Mammary epithelial cell (primary cell): ENCODE data around the gene DOC2A.

Source experiments
- EZH2 ChIP-seq: IDR thresholded peaks from 2 replicates; pipeline ENCODE4 v1.6.1; 2012; ENCODE audit warnings: low read length, inconsistent platforms, borderline replicate concordance
- TF ChIP-seq, protein P1 (sequence below), 2 donors: IDR thresholded peaks in 1 of 2; conservative IDR thresholded peaks in 1 of 2; 2 replicates each; pipeline ENCODE4 v1.5.1; 2011 to 2012; ENCODE audit warnings: inconsistent platforms in 2 of 2, low read length in 2 of 2, mild to moderate bottlenecking in 2 of 2, control low read depth in 1 of 2, low read depth in 1 of 2; ENCODE audit not compliant: insufficient read depth in 1 of 2; ENCODE audit errors: extremely low read depth in 1 of 2

DNA sequence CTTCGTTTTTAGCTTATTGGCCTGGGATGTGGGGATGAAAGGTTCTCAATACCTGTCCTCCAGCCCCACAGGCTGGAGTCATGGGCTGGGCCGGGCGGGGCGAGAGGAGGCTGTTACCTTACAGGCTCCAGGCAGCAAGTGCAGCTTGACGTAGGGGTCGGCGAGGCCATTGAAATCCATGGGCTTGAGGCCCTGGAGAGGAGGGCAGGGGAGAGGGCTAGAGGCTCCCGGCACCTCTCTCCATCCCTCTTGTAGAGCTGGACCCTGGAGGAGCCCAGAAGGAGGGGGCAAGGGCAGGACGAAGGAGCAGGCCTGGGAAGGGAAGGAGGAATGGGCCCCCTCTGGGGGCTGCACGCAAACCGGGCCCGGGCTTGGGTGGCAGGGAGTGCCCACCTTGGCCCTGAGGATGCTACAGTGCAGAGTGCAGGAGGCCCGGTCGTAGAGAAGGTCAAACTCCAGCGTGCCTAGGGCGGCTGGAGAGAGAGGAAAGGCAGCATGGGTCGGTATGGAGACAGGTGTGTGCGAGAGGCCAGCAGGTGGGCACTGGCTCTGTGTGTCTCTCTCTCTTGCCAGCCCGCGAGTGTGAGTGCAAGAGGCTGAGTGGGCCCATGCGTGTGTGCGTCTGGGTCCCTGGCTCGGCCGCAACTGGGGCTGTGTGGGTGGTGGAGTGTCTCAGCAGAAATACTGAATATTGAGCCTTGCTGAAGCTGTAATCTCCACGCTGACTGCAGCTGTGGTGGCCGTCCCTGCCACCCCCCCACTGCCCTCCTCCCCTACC lies 1.6 kb downstream of the DOC2A start:
- TF ChIP-seq, protein P1, sequence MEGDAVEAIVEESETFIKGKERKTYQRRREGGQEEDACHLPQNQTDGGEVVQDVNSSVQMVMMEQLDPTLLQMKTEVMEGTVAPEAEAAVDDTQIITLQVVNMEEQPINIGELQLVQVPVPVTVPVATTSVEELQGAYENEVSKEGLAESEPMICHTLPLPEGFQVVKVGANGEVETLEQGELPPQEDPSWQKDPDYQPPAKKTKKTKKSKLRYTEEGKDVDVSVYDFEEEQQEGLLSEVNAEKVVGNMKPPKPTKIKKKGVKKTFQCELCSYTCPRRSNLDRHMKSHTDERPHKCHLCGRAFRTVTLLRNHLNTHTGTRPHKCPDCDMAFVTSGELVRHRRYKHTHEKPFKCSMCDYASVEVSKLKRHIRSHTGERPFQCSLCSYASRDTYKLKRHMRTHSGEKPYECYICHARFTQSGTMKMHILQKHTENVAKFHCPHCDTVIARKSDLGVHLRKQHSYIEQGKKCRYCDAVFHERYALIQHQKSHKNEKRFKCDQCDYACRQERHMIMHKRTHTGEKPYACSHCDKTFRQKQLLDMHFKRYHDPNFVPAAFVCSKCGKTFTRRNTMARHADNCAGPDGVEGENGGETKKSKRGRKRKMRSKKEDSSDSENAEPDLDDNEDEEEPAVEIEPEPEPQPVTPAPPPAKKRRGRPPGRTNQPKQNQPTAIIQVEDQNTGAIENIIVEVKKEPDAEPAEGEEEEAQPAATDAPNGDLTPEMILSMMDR (conservative IDR thresholded peaks at IDR 0.05 in 1 of 2, IDR thresholded peaks at IDR 0.05 in 1 of 2; ENCODE audit: extremely low read depth in 1 of 2, insufficient read depth in 1 of 2, low read depth in 1 of 2, low read length in 2 of 2) = no peak
- no peak for TF ChIP-seq EZH2
